ENCODE data around the gene NBR1. TPM values are rescaled to one million over a fixed set of nuclear protein-coding genes. Genes with fewer than 3 reads are reported as not detected.

The NBR1 gene
- polyA plus RNA-seq, 3 donors: 40.4 to 88.5 (median 64.0) TPM

DNA sequence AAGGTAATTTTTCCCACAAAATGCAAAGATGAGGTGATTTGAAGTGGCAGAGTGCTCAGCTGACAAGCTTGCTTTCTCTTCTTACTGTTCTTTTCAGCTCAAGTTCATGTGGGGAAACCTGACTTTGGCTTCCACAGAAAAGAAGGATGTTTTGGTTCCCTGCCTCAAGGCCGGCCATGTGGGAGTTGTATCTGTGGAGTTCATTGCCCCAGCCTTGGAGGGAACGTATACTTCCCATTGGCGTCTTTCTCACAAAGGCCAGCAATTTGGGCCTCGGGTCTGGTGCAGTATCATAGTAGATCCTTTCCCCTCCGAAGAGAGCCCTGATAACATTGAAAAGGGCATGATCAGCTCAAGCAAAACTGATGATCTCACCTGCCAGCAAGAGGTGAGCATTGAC lies 22.2 kb downstream of the NBR1 start:
- DNase-seq: no peak
- no peak overlapping the region for H3K27ac ChIP-seq (ENCODE audit: low read depth in 1 of 2, low read length in 2 of 2)
- no peaks in the 10 kb centered on the region for H3K4me1 ChIP-seq (ENCODE audit: control insufficient read depth in 1 of 2, insufficient read depth in 2 of 2, low read length in 2 of 2)
- H3K4me2 ChIP-seq (replicated peaks; ENCODE audit: extremely low read depth, low read length, poor library complexity, severe bottlenecking): no peak overlapping the region
- H3K27me3 ChIP-seq (ENCODE audit: control insufficient read depth in 2 of 2, insufficient read depth in 2 of 2, low read length in 2 of 2): no peaks in the 10 kb centered on the region
- no peaks in the 10 kb centered on the region for H3K9me3 ChIP-seq (replicated peaks in 1 of 2; ENCODE audit: control insufficient read depth in 1 of 2, insufficient read depth in 1 of 2, low read length in 2 of 2)
- TF ChIP-seq, protein P1, sequence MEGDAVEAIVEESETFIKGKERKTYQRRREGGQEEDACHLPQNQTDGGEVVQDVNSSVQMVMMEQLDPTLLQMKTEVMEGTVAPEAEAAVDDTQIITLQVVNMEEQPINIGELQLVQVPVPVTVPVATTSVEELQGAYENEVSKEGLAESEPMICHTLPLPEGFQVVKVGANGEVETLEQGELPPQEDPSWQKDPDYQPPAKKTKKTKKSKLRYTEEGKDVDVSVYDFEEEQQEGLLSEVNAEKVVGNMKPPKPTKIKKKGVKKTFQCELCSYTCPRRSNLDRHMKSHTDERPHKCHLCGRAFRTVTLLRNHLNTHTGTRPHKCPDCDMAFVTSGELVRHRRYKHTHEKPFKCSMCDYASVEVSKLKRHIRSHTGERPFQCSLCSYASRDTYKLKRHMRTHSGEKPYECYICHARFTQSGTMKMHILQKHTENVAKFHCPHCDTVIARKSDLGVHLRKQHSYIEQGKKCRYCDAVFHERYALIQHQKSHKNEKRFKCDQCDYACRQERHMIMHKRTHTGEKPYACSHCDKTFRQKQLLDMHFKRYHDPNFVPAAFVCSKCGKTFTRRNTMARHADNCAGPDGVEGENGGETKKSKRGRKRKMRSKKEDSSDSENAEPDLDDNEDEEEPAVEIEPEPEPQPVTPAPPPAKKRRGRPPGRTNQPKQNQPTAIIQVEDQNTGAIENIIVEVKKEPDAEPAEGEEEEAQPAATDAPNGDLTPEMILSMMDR (IDR thresholded peaks at IDR 0.05): no peak
- H2AFZ ChIP-seq (ENCODE audit: insufficient read depth, low read depth, low read length, poor library complexity, severe bottlenecking): no peak overlapping the region
- Mint-ChIP-seq H3K9me3 (no peaks in the 10 kb centered on the region), H3K36me3 (peaks cover 91 to 98% of the 10 kb centered on the region in 2 donors), H3K4me3 (no peak overlapping the region), H3K27me3 (ENCODE audit: low read depth in 3 of 3) (no peaks in the 10 kb centered on the region), H3K4me1 (no peaks in the 10 kb centered on the region), H3K27ac (no peak overlapping the region)
- no peak overlapping the region for H3K4me3 ChIP-seq (replicated peaks in 1 of 3; ENCODE audit: low read depth in 2 of 3, low read length in 3 of 3)
- H3K79me2 ChIP-seq (ENCODE audit: insufficient read depth, low read length): no peaks in the 10 kb centered on the region
- 98% methylated on average over 5 of the region's 5 CpGs for WGBS (ENCODE audit: insufficient coverage)
- no peak overlapping the region for H3K9ac ChIP-seq (ENCODE audit: insufficient read depth, low read length, poor library complexity, severe bottlenecking)
- peaks cover 62% of the 10 kb centered on the region for H4K20me1 ChIP-seq (ENCODE audit: insufficient read depth, low read length)
- peaks cover 86 to 98% of the 10 kb centered on the region in 2 donors for H3K36me3 ChIP-seq (replicated peaks in 1 of 2; ENCODE audit: control insufficient read depth in 1 of 2, insufficient read depth in 2 of 2, low read length in 2 of 2)
- intact Hi-C loops (cut with micrococcal nuclease): loop anchor here in 1 of 2 donors (10.0 kb wide), 1 partner anchor 312 kb away; no protein-coding TSS in a partner anchor

DNA sequence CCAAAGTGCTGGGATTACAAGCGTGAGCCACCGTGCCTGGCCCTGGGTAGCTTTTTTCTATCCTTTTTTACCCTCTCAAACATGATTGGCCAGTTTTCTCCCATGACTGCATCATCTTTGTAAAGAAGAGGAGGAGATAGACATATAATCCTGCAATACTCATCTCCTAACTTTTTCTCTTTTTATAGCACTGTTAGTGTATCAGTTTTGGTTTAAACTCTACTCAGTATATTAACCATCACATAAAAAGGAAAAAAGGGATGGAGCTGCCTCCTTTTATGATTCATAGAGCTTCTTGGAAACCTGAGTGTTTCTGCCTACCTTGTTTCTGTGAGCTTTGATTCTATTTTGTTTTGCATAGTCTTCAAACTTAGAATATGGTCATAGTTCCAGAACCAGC lies 28.6 kb downstream of the NBR1 start:
- intact Hi-C loops (cut with micrococcal nuclease): loop anchor here in 1 of 2 donors (10.0 kb wide), 1 partner anchor 305 kb away; no protein-coding TSS in a partner anchor
- no peaks in the 10 kb centered on the region for H3K27me3 Mint-ChIP-seq (ENCODE audit: low read depth in 3 of 3)
- TF ChIP-seq, protein P1 (IDR thresholded peaks at IDR 0.05): no peak
- peaks cover 81 to 98% of the 10 kb centered on the region in 2 donors for H3K36me3 Mint-ChIP-seq
- H2AFZ ChIP-seq (ENCODE audit: insufficient read depth, low read depth, low read length, poor library complexity, severe bottlenecking): no peak overlapping the region
- H3K4me1 Mint-ChIP-seq: no peaks in the 10 kb centered on the region
- H3K9ac ChIP-seq (ENCODE audit: insufficient read depth, low read length, poor library complexity, severe bottlenecking): no peak overlapping the region
- H3K4me1 ChIP-seq (ENCODE audit: control insufficient read depth in 1 of 2, insufficient read depth in 2 of 2, low read length in 2 of 2): no peaks in the 10 kb centered on the region
- no peak overlapping the region for H3K27ac ChIP-seq (ENCODE audit: low read depth in 1 of 2, low read length in 2 of 2)
- H3K4me3 ChIP-seq (replicated peaks in 1 of 3; ENCODE audit: low read depth in 2 of 3, low read length in 3 of 3): no peak overlapping the region
- no peak overlapping the region for H3K27ac Mint-ChIP-seq
- no peaks in the 10 kb centered on the region for H3K9me3 Mint-ChIP-seq
- H3K9me3 ChIP-seq (replicated peaks in 1 of 2; ENCODE audit: control insufficient read depth in 1 of 2, insufficient read depth in 1 of 2, low read length in 2 of 2): no peaks in the 10 kb centered on the region
- peaks cover 42% of the 10 kb centered on the region for H4K20me1 ChIP-seq (ENCODE audit: insufficient read depth, low read length)
- WGBS (ENCODE audit: insufficient coverage): no CpG with 5 or more reads among the region's 2 CpGs
- no peak for DNase-seq
- H3K4me2 ChIP-seq (replicated peaks; ENCODE audit: extremely low read depth, low read length, poor library complexity, severe bottlenecking): no peak overlapping the region
- no peak overlapping the region for H3K4me3 Mint-ChIP-seq
- no peaks in the 10 kb centered on the region for H3K79me2 ChIP-seq (ENCODE audit: insufficient read depth, low read length)
- peaks cover 93 to 99% of the 10 kb centered on the region in 2 donors for H3K36me3 ChIP-seq (replicated peaks in 1 of 2; ENCODE audit: control insufficient read depth in 1 of 2, insufficient read depth in 2 of 2, low read length in 2 of 2)
- no peaks in the 10 kb centered on the region for H3K27me3 ChIP-seq (ENCODE audit: control insufficient read depth in 2 of 2, insufficient read depth in 2 of 2, low read length in 2 of 2)

Measured in CD14-positive monocyte (primary cell).